ENCODE measurements around the gene RPL13.

Gene RPL13

GRCh38 chr16:89561884-89562599 lies 1.6 kb downstream of the RPL13 start:
- TF ChIP-seq SIN3A (IDR thresholded peaks at IDR 0.05; ENCODE audit: borderline replicate concordance, insufficient read depth, low read length) (peak; percentile 73; the same call in 1 of the 2 replicates), TAF1 (IDR thresholded peaks at IDR 0.05; ENCODE audit: borderline replicate concordance, insufficient read depth, low read length) (no peak), POLR2AphosphoS5 (IDR thresholded peaks at IDR 0.05; ENCODE audit: low read depth, low read length) (peak; percentile 49; the same call in 1 of the 2 replicates), FOXP2 (optimal IDR thresholded peaks at IDR 0.05; ENCODE audit: borderline replicate concordance, extremely low read depth, extremely low read length, insufficient read depth) (no peak)
- TF ChIP-seq, protein P1, sequence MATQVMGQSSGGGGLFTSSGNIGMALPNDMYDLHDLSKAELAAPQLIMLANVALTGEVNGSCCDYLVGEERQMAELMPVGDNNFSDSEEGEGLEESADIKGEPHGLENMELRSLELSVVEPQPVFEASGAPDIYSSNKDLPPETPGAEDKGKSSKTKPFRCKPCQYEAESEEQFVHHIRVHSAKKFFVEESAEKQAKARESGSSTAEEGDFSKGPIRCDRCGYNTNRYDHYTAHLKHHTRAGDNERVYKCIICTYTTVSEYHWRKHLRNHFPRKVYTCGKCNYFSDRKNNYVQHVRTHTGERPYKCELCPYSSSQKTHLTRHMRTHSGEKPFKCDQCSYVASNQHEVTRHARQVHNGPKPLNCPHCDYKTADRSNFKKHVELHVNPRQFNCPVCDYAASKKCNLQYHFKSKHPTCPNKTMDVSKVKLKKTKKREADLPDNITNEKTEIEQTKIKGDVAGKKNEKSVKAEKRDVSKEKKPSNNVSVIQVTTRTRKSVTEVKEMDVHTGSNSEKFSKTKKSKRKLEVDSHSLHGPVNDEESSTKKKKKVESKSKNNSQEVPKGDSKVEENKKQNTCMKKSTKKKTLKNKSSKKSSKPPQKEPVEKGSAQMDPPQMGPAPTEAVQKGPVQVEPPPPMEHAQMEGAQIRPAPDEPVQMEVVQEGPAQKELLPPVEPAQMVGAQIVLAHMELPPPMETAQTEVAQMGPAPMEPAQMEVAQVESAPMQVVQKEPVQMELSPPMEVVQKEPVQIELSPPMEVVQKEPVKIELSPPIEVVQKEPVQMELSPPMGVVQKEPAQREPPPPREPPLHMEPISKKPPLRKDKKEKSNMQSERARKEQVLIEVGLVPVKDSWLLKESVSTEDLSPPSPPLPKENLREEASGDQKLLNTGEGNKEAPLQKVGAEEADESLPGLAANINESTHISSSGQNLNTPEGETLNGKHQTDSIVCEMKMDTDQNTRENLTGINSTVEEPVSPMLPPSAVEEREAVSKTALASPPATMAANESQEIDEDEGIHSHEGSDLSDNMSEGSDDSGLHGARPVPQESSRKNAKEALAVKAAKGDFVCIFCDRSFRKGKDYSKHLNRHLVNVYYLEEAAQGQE (IDR thresholded peaks at IDR 0.05; ENCODE audit: insufficient read depth in 1 of 2, low read depth in 2 of 2, low read length in 2 of 2): no peak

DNA sequence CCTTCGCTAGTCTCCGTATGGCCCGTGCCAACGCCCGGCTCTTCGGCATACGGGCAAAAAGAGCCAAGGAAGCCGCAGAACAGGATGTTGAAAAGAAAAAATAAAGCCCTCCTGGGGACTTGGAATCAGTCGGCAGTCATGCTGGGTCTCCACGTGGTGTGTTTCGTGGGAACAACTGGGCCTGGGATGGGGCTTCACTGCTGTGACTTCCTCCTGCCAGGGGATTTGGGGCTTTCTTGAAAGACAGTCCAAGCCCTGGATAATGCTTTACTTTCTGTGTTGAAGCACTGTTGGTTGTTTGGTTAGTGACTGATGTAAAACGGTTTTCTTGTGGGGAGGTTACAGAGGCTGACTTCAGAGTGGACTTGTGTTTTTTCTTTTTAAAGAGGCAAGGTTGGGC lies 2.5 kb downstream of the RPL13 start:
- TF ChIP-seq, protein P1 (IDR thresholded peaks at IDR 0.05; ENCODE audit: insufficient read depth in 1 of 2, low read depth in 2 of 2, low read length in 2 of 2): no peak
- no peak for TF ChIP-seq FOXP2 (optimal IDR thresholded peaks at IDR 0.05; ENCODE audit: borderline replicate concordance, extremely low read depth, extremely low read length, insufficient read depth)
- TF ChIP-seq POLR2AphosphoS5 (IDR thresholded peaks at IDR 0.05; ENCODE audit: low read depth, low read length): no peak
- no peak for TF ChIP-seq SIN3A (IDR thresholded peaks at IDR 0.05; ENCODE audit: borderline replicate concordance, insufficient read depth, low read length)
- TF ChIP-seq TAF1 (IDR thresholded peaks at IDR 0.05; ENCODE audit: borderline replicate concordance, insufficient read depth, low read length): no peak

DNA sequence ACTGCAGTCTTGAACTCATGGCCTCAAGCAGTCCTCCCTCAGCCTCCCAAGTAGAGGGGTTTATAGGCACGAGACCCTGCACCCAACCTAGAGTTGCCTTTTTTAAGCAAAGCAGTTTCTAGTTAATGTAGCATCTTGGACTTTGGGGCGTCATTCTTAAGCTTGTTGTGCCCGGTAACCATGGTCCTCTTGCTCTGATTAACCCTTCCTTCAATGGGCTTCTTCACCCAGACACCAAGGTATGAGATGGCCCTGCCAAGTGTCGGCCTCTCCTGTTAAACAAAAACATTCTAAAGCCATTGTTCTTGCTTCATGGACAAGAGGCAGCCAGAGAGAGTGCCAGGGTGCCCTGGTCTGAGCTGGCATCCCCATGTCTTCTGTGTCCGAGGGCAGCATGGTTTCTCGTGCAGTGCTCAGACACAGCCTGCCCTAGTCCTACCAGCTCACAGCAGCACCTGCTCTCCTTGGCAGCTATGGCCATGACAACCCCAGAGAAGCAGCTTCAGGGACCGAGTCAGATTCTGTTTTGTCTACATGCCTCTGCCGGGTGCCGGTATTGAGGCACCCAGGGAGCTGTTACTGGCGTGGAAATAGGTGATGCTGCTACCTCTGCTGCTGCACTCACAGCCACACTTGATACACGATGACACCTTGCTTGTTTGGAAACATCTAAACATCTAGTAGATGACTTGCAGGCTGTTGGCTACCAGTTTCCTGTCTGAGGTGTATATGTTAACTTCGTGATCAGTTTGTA lies 3.3 kb downstream of the RPL13 start:
- peak; percentile 39; the same call in 1 of the 2 replicates for TF ChIP-seq POLR2AphosphoS5 (IDR thresholded peaks at IDR 0.05; ENCODE audit: low read depth, low read length)
- TF ChIP-seq SIN3A (IDR thresholded peaks at IDR 0.05; ENCODE audit: borderline replicate concordance, insufficient read depth, low read length): no peak

DNA sequence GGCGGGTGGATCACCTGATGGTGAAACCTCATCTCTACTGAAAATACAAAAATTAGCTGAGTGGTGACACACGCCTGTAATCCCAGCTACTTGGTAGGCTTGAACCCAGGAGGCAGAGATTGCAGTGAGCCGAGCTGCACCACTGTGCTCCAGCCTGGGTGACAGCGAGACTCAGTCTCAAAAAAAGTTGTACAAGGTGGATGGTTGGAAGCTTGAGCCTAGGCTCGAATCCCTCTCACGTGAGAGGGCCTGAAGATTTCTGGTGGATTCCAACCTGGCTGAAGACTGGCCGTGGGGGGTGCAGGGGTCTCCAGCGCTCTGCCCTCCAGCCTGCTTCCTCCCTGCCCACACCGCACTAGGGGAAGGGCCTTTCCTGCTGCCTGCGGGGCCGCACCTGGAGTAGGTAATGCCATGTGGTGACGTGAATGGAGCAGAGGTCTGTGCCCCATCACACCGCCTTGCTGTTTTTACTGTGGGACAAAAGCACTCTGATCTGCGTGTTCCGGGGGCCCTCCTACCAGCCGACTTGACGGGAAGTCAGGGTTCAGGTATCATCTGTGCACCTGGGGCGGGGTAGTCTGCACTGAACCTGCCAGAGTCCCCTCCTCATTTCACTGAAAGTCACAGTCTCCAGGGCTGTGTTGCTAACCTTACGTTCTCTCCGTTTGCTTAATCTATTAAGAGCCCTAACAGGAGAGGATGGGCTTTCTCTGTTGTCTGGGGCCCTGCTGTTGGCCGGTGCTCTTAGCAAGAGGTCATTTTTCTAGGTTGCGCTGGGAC lies 4.2 kb downstream of the RPL13 start:
- TF ChIP-seq TAF1 (IDR thresholded peaks at IDR 0.05; ENCODE audit: borderline replicate concordance, insufficient read depth, low read length) (peak; percentile 26; the same call in 1 of the 2 replicates), SIN3A (IDR thresholded peaks at IDR 0.05; ENCODE audit: borderline replicate concordance, insufficient read depth, low read length) (no peak), POLR2AphosphoS5 (IDR thresholded peaks at IDR 0.05; ENCODE audit: low read depth, low read length) (peak; percentile 50), FOXP2 (optimal IDR thresholded peaks at IDR 0.05; ENCODE audit: borderline replicate concordance, extremely low read depth, extremely low read length, insufficient read depth) (no peak)
- TF ChIP-seq, protein P1 (IDR thresholded peaks at IDR 0.05; ENCODE audit: insufficient read depth in 1 of 2, low read depth in 2 of 2, low read length in 2 of 2): no peak

GRCh38 chr16:89565256-89565505 lies 4.7 kb downstream of the RPL13 start:
- TF ChIP-seq POLR2AphosphoS5 (IDR thresholded peaks at IDR 0.05; ENCODE audit: low read depth, low read length): no peak; the same call in 1 of the 2 replicates
- no peak for TF ChIP-seq TAF1 (IDR thresholded peaks at IDR 0.05; ENCODE audit: borderline replicate concordance, insufficient read depth, low read length)
- TF ChIP-seq SIN3A (IDR thresholded peaks at IDR 0.05; ENCODE audit: borderline replicate concordance, insufficient read depth, low read length): peak; percentile 83; the same call in 1 of the 2 replicates
- TF ChIP-seq, protein P1 (IDR thresholded peaks at IDR 0.05; ENCODE audit: insufficient read depth in 1 of 2, low read depth in 2 of 2, low read length in 2 of 2): no peak
- peak; percentile 50 for TF ChIP-seq FOXP2 (optimal IDR thresholded peaks at IDR 0.05; ENCODE audit: borderline replicate concordance, extremely low read depth, extremely low read length, insufficient read depth)

Measured in PFSK-1 (cell line).